Smooth muscle cell of the umbilical artery (primary cell): ENCODE results near the gene GRK7. TPM values are rescaled to one million over a fixed set of nuclear protein-coding genes. Genes with fewer than 3 reads are reported as not detected.

Source experiments
- total RNA-seq: library from RNA; depleted of rRNA; stranded (reverse); fragments of >200 nt; gene quantifications from 2 replicates; pipeline ENCODE4 v1.2.3, GENCODE V29; 2014

The GRK7 gene, protein sequence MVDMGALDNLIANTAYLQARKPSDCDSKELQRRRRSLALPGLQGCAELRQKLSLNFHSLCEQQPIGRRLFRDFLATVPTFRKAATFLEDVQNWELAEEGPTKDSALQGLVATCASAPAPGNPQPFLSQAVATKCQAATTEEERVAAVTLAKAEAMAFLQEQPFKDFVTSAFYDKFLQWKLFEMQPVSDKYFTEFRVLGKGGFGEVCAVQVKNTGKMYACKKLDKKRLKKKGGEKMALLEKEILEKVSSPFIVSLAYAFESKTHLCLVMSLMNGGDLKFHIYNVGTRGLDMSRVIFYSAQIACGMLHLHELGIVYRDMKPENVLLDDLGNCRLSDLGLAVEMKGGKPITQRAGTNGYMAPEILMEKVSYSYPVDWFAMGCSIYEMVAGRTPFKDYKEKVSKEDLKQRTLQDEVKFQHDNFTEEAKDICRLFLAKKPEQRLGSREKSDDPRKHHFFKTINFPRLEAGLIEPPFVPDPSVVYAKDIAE (N-terminal part only)
- total RNA-seq, result 0.05 TPM in 1 of 2 replicates, not detected in the other

DNA sequence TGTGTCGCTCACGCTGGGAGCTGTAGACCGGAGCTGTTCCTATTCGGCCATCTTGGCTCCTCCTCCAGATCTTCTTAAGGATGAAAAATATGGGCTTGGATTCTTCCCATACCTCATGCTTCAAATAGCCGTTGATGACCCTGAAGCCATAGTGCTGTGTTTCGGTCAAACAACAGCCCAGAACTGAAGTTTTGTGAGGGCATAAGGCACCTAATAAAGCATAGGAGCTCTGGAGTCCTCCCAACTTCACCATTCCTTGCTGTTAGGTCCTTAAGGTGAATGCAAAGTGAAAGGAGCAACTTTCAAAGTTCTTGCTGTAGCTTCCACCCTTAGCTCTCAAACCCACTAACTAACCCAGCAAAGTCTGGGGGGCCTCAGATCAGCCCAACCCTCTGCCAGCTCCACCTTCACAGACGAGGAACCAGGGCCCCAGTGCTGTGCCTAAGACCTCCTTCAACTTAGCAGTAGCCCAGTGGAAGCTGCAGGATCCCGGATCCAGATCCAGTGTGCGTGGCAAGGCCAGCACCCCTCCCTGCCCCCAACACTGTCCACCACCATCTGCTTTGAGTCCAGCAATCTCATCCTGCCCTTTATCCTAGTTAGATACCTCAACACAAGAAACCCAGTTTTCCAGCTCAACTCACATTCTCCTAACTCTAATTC lies at the start of gene GRK7:
Gene GRK7, plus strand, starts transcription at position 321 of the 663 bp plus-strand sequence. CDS start 14,877 bp downstream, outside the sequence.

DNA sequence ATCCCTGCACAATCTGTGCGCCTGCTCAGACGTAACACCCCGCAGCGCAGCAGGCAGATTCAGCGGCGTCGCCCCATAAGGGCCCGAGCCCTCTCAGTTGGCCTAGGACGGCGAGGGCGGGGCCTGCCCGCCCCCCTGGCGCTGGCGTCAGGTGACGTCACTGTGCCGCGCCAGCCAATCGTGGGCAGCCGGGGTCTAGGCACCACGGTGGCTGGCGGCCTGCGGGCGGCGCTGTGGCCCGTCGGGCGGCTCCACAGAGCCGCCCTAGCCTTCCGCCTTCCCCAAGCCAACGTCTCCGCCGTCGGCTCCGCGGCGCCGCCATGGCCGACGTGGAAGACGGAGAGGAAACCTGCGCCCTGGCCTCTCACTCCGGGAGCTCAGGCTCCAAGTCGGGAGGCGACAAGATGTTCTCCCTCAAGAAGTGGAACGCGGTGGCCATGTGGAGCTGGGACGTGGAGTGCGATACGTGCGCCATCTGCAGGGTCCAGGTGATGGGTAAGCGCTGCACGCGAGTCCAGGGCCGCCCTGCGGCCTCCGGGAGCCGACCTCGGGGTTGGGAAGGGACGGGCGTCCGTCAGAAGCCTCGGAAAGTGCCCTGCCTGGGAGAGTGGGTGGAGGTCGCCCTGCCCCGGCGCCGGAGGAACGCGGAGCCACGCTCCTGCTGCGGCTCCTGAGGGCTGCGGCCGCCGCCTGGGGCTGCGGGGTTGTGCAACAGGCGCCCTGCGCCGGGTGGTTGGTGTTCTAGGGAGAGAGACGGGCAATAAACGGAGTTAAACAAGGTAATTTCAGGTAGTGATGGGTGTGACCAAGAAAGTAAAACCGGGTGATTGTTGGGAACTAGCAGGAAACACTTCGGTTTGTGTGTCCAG lies 25.0 kb upstream of the GRK7 start, which contains the start of gene RNF7:
Gene RNF7, plus strand, starts transcription at position 277 of the 869 bp plus-strand sequence. Its CDS starts 44 bp downstream, at position 321.

Other genes starting within 250 kb of the GRK7 start
- 39.5 and 76.9 TPM in 2 replicates for gene RNF7, start 25.1 kb upstream of the GRK7 start, total RNA-seq
- gene ATP1B3, start 113.2 kb downstream of the GRK7 start, total RNA-seq, result 73.9 and 101 TPM in 2 replicates